HG03066 (cell line): ENCODE data around the gene TRIP10.
"Not testable (repeated sequence)": the region's sequence is repeated elsewhere in the genome, so short reads cannot be mapped to it uniquely, and the experiment has no call there.

Source experiments
- ATAC-seq: cut with Tn5 transposase; IDR thresholded peaks from one replicate; pipeline ENCODE4 v1.9.1; 2021; ENCODE audit warnings: low read depth; ENCODE audit not compliant: unreplicated experiment

Gene TRIP10

GRCh38 chr19:6739390-6739882, at the start of gene TRIP10:
Gene TRIP10, plus strand, starts transcription at chr19:6739680. Its CDS starts 82 bp downstream, at chr19:6739762.
- ATAC-seq = no peak

- ATAC-seq = no peak
These were observed 49.2 kb upstream of the TRIP10 start for GRCh38 chr19:6690160-6690885.

GRCh38 chr19:6691342-6691741, 48.1 kb upstream of the TRIP10 start:
- no peak for ATAC-seq

GRCh38 chr19:6692027-6692426, 47.5 kb upstream of the TRIP10 start:
- ATAC-seq = no peak

- ATAC-seq = no peak
These were observed 46.4 kb upstream of the TRIP10 start for GRCh38 chr19:6693056-6693471.

GRCh38 chr19:6693681-6694080, 45.8 kb upstream of the TRIP10 start:
- ATAC-seq = no peak

- no peak for ATAC-seq
These were observed 45.2 kb upstream of the TRIP10 start for GRCh38 chr19:6694147-6694815.

GRCh38 chr19:6696239-6696820, 43.1 kb upstream of the TRIP10 start:
- ATAC-seq = no peak

- no peak for ATAC-seq
These were observed 42.2 kb upstream of the TRIP10 start for GRCh38 chr19:6697291-6697690.

- ATAC-seq = no peak
These were observed 39.5 kb upstream of the TRIP10 start for GRCh38 chr19:6699935-6700334.

GRCh38 chr19:6700586-6701316, 38.7 kb upstream of the TRIP10 start:
- ATAC-seq = no peak

GRCh38 chr19:6705931-6706632, 33.4 kb upstream of the TRIP10 start:
- no peak for ATAC-seq

- no peak for ATAC-seq
These were observed 32.9 kb upstream of the TRIP10 start for GRCh38 chr19:6706633-6706958.

GRCh38 chr19:6707011-6707657, 32.3 kb upstream of the TRIP10 start:
- ATAC-seq = no peak

- no peak for ATAC-seq
These were observed 31.8 kb upstream of the TRIP10 start for GRCh38 chr19:6707658-6708018.

GRCh38 chr19:6708346-6708745, 31.1 kb upstream of the TRIP10 start:
- no peak for ATAC-seq

GRCh38 chr19:6708913-6709312, 30.6 kb upstream of the TRIP10 start:
- not testable (repeated sequence) for ATAC-seq

GRCh38 chr19:6709549-6709948, 29.9 kb upstream of the TRIP10 start:
- ATAC-seq = no peak

GRCh38 chr19:6710273-6711077, 29.0 kb upstream of the TRIP10 start:
- ATAC-seq = no peak

- ATAC-seq = no peak
These were observed 28.5 kb upstream of the TRIP10 start for GRCh38 chr19:6711078-6711361.
